Natural killer cell treated with Interleukin-12 subunit alpha and Interleukin-12 subunit beta and Interleukin-15 and Interleukin-18, amount 100 ng/mL, for 72 hours (primary cell): ENCODE data around the gene BORCS5. TPM values are rescaled to one million over a fixed set of nuclear protein-coding genes. Genes with fewer than 3 reads are reported as not detected.

Experiments
- ATAC-seq, 2 donors: fragments of 150-1000 bp; cut with Tn5 transposase in 1 of 2; sonication (Bioruptor Pico), chemical (Tn5 transposase) in 1 of 2; 2 replicates each; pipeline ENCODE4 v1.10.0; 2021
- DNase-seq: peaks from one replicate; pipeline ENCODE4 v3.0.0; 2022; ENCODE audit warnings: low spot score
- H3K27ac Mint-ChIP-seq, 2 donors: 1 replicate in 1 of 2; 2 replicates in 1 of 2; pipeline ENCODE4 v1.8.0; 2022; ENCODE audit warnings: mixed read lengths in 2 of 2, mild to moderate bottlenecking in 1 of 2, moderate library complexity in 1 of 2
- H3K27me3 Mint-ChIP-seq, 2 donors: 1 replicate in 1 of 2; 2 replicates in 1 of 2; pipeline ENCODE4 v1.8.0; 2022; ENCODE audit warnings: mixed read lengths in 2 of 2
- H3K36me3 Mint-ChIP-seq: one replicate; pipeline ENCODE4 v1.8.0; 2022; ENCODE audit warnings: mixed read lengths
- H3K4me1 Mint-ChIP-seq, 2 donors: 1 replicate in 1 of 2; 2 replicates in 1 of 2; pipeline ENCODE4 v1.8.0; 2022; ENCODE audit warnings: low read depth in 2 of 2, mixed read lengths in 2 of 2, mild to moderate bottlenecking in 1 of 2
- H3K4me3 Mint-ChIP-seq: one replicate; pipeline ENCODE4 v1.8.0; 2022; ENCODE audit warnings: mixed read lengths
- H3K9me3 Mint-ChIP-seq: 2 replicates; pipeline ENCODE4 v1.8.0; 2022; ENCODE audit warnings: mixed read lengths
- total RNA-seq, 2 donors: library from RNA; stranded (reverse); gene quantifications; one replicate each; pipeline ENCODE4 v1.2.3, GENCODE V29; 2022

The BORCS5 gene
- total RNA-seq, 2 donors from 2014 or later = 19.7 to 26.9 TPM

GRCh38 chr12:12510141-12510540, 153.3 kb downstream of the BORCS5 start:
- no peaks in the 10 kb centered on the region for H3K9me3 Mint-ChIP-seq
- H3K36me3 Mint-ChIP-seq = no peaks in the 10 kb centered on the region
- no peak for DNase-seq
- H3K4me3 Mint-ChIP-seq = no peak overlapping the region
- peaks cover 0 to 3% of the 10 kb centered on the region in 2 donors for H3K27me3 Mint-ChIP-seq
- ATAC-seq = no peak
- no peak overlapping the region for H3K27ac Mint-ChIP-seq
- H3K4me1 Mint-ChIP-seq = peaks cover 18 to 30% of the 10 kb centered on the region in 2 donors

- Mint-ChIP-seq H3K27me3 (peaks cover 0 to 3% of the 10 kb centered on the region in 2 donors), H3K9me3 (no peaks in the 10 kb centered on the region), H3K27ac (no peak overlapping the region), H3K4me3 (no peak overlapping the region), H3K36me3 (no peaks in the 10 kb centered on the region), H3K4me1 (peaks cover 14 to 26% of the 10 kb centered on the region in 2 donors)
- ATAC-seq (no peak), DNase-seq (no peak)
Observed at GRCh38 chr12:12510551-12510950, 153.7 kb downstream of the BORCS5 start.

GRCh38 chr12:12511021-12511783, 154.3 kb downstream of the BORCS5 start:
- DNase-seq = no peak
- no peak for ATAC-seq
- peaks cover 0 to 3% of the 10 kb centered on the region in 2 donors for H3K27me3 Mint-ChIP-seq
- H3K4me1 Mint-ChIP-seq = peaks cover 10 to 20% of the 10 kb centered on the region in 2 donors
- no peak overlapping the region for H3K4me3 Mint-ChIP-seq
- H3K27ac Mint-ChIP-seq = no peak overlapping the region
- no peaks in the 10 kb centered on the region for H3K36me3 Mint-ChIP-seq
- H3K9me3 Mint-ChIP-seq = no peaks in the 10 kb centered on the region

GRCh38 chr12:12511895-12512711, 155.2 kb downstream of the BORCS5 start:
- no peaks in the 10 kb centered on the region for H3K9me3 Mint-ChIP-seq
- peaks cover 5% of the 10 kb centered on the region for H3K36me3 Mint-ChIP-seq
- H3K4me1 Mint-ChIP-seq = peaks cover 8 to 11% of the 10 kb centered on the region in 2 donors
- no peak overlapping the region for H3K4me3 Mint-ChIP-seq
- DNase-seq (no peak), ATAC-seq (peak in 1 of 2 donors; percentile 36)
- H3K27ac Mint-ChIP-seq = no peak overlapping the region
- peaks cover 0 to 3% of the 10 kb centered on the region in 2 donors for H3K27me3 Mint-ChIP-seq

- DNase-seq (no peak), ATAC-seq (no peak)
- Mint-ChIP-seq H3K9me3 (no peaks in the 10 kb centered on the region), H3K27me3 (peaks cover 0 to 3% of the 10 kb centered on the region in 2 donors), H3K4me3 (no peak overlapping the region), H3K4me1 (peaks cover 7 to 10% of the 10 kb centered on the region in 2 donors), H3K36me3 (peaks cover 11% of the 10 kb centered on the region), H3K27ac (no peak overlapping the region)
Observed at GRCh38 chr12:12513416-12514006, 156.6 kb downstream of the BORCS5 start.

GRCh38 chr12:12518464-12518845, 161.6 kb downstream of the BORCS5 start:
- no peaks in the 10 kb centered on the region for H3K27me3 Mint-ChIP-seq
- H3K4me1 Mint-ChIP-seq = peaks cover 0 to 3% of the 10 kb centered on the region in 2 donors
- H3K36me3 Mint-ChIP-seq = peaks cover 21% of the 10 kb centered on the region
- no peaks in the 10 kb centered on the region for H3K9me3 Mint-ChIP-seq
- ATAC-seq (no peak), DNase-seq (no peak)
- H3K27ac Mint-ChIP-seq = no peak overlapping the region
- no peak overlapping the region for H3K4me3 Mint-ChIP-seq

GRCh38 chr12:12518919-12519318, 162.0 kb downstream of the BORCS5 start:
- no peak for ATAC-seq
- Mint-ChIP-seq H3K4me1 (peaks cover 0 to 3% of the 10 kb centered on the region in 2 donors), H3K36me3 (peaks cover 21% of the 10 kb centered on the region), H3K27ac (no peak overlapping the region), H3K27me3 (no peaks in the 10 kb centered on the region), H3K9me3 (no peaks in the 10 kb centered on the region), H3K4me3 (no peak overlapping the region)
- DNase-seq = no peak

Other genes starting within 250 kb of the BORCS5 start
- gene LRP6, start 90.0 kb upstream of the BORCS5 start, total RNA-seq = under 1 TPM; 0.10 to 0.59 TPM
- 1 to 10 TPM in 1 of 2 donors, under 1 TPM in 1; 0.50 to 1.1 TPM for gene MANSC1, start 6.8 kb upstream of the BORCS5 start, total RNA-seq
- 10 to 100 TPM; 21.8 to 22.8 TPM for gene DUSP16, start 205.8 kb downstream of the BORCS5 start, total RNA-seq